Ishikawa (cell line): ENCODE measurements around the gene KLHL36.

ENCODE experiments used
- CEBPB ChIP-seq: IDR thresholded peaks from 2 replicates; pipeline ENCODE4 v1.6.1; 2012
- CREB1 ChIP-seq: IDR thresholded peaks from 2 replicates; pipeline ENCODE4 v1.6.1; 2012; ENCODE audit warnings: low read depth
- EGR1 ChIP-seq: IDR thresholded peaks from 2 replicates; pipeline ENCODE4 v1.6.1; 2012
- EP300 ChIP-seq: IDR thresholded peaks from 2 replicates; pipeline ENCODE4 v1.6.1; 2012; ENCODE audit warnings: borderline replicate concordance
- FOXM1 ChIP-seq: IDR thresholded peaks from 2 replicates; pipeline ENCODE4 v1.6.1; 2012; ENCODE audit warnings: low read depth, borderline replicate concordance
- MAX ChIP-seq: IDR thresholded peaks from 2 replicates; pipeline ENCODE4 v1.6.1; 2012
- NFIC ChIP-seq: IDR thresholded peaks from 2 replicates; pipeline ENCODE4 v1.6.1; 2012
- RAD21 ChIP-seq: IDR thresholded peaks from 2 replicates; pipeline ENCODE4 v1.6.1; 2012; ENCODE audit warnings: low read depth
- REST ChIP-seq: IDR thresholded peaks from 2 replicates; pipeline ENCODE4 v1.6.1; 2012; ENCODE audit warnings: low read depth, mild to moderate bottlenecking
- TAF1 ChIP-seq: IDR thresholded peaks from 2 replicates; pipeline ENCODE4 v1.6.1; 2012; ENCODE audit warnings: low read depth, mild to moderate bottlenecking
- TCF12 ChIP-seq: IDR thresholded peaks from 2 replicates; pipeline ENCODE4 v1.6.1; 2012; ENCODE audit warnings: low read depth
- TEAD4 ChIP-seq: IDR thresholded peaks from 2 replicates; pipeline ENCODE4 v1.6.1; 2012
- USF1 ChIP-seq: IDR thresholded peaks from 2 replicates; pipeline ENCODE4 v1.6.1; 2012
- YY1 ChIP-seq: IDR thresholded peaks from 2 replicates; pipeline ENCODE4 v1.6.1; 2012; ENCODE audit warnings: low read depth
- ZBTB7A ChIP-seq: IDR thresholded peaks from 2 replicates; pipeline ENCODE4 v1.6.1; 2012; ENCODE audit warnings: low read depth

KLHL36 gene

GRCh38 chr16:84643180-84643583, 5.1 kb upstream of the KLHL36 start:
- no peak for TF ChIP-seq RAD21
- peak; percentile 88 for TF ChIP-seq NFIC
- TF ChIP-seq MAX = peak; percentile 80
- no peak for TF ChIP-seq REST
- TF ChIP-seq CEBPB = peak; percentile 78
- TF ChIP-seq TEAD4 = peak; percentile 68
- TF ChIP-seq FOXM1 = no peak
- peak; percentile 91 for TF ChIP-seq TCF12
- 0 out of 2 replicates have a peak, but pooled peaks have one; percentile 8 for TF ChIP-seq ZBTB7A
- TF ChIP-seq EP300 = peak; percentile 79
- TF ChIP-seq TAF1 = no peak
- no peak for TF ChIP-seq YY1
- TF ChIP-seq CREB1 = no peak
- no peak for TF ChIP-seq EGR1
- TF ChIP-seq USF1 = peak; percentile 20; the same call in 1 of the 2 replicates

- TF ChIP-seq YY1 (no peak), FOXM1 (no peak), TEAD4 (no peak), REST (no peak), MAX (no peak), CEBPB (no peak), TAF1 (no peak), ZBTB7A (no peak), USF1 (no peak), TCF12 (no peak), NFIC (no peak), RAD21 (no peak), CREB1 (no peak), EGR1 (no peak), EP300 (no peak)
These were observed 4.6 kb upstream of the KLHL36 start for GRCh38 chr16:84643674-84644073.

GRCh38 chr16:84648595-84649510, 542 bp downstream of the KLHL36 start:
- TF ChIP-seq EP300 (no peak), FOXM1 (no peak), ZBTB7A (no peak; the same call in 1 of the 2 replicates), TCF12 (peak; percentile 17; the same call in 1 of the 2 replicates), USF1 (0 out of 2 replicates have a peak, but pooled peaks have one; percentile 4), NFIC (peak; percentile 4; the same call in 1 of the 2 replicates), YY1 (no peak), MAX (peak; percentile 52; the same call in 1 of the 2 replicates), TAF1 (0 out of 2 replicates have a peak, but pooled peaks have one; percentile 16), EGR1 (peak; percentile 73; the same call in 1 of the 2 replicates)

- no peak for TF ChIP-seq FOXM1
- TF ChIP-seq TCF12 = no peak
- no peak for TF ChIP-seq USF1
- TF ChIP-seq ZBTB7A = no peak
- no peak for TF ChIP-seq EP300
- TF ChIP-seq REST = no peak
- no peak for TF ChIP-seq TEAD4
- TF ChIP-seq EGR1 = no peak
- no peak for TF ChIP-seq YY1
- TF ChIP-seq MAX = no peak
- TF ChIP-seq NFIC = no peak
- no peak for TF ChIP-seq CREB1
- TF ChIP-seq RAD21 = no peak
- no peak for TF ChIP-seq TAF1
- no peak for TF ChIP-seq CEBPB
These were observed 1.2 kb downstream of the KLHL36 start for GRCh38 chr16:84649511-84649861.
